Psoas muscle (tissue), 8 donors: ENCODE results near the gene MRPL43. TPM values are rescaled to one million over a fixed set of nuclear protein-coding genes. Genes with fewer than 3 reads are reported as not detected.

Experiments
- ATAC-seq, 4 donors: fragments of 200-7000 bp; cut with Tn5 transposase; one replicate each; pipeline ENCODE4 v1.9.1; 2020; ENCODE audit warnings: moderate library complexity in 3 of 4, mild to moderate bottlenecking in 2 of 4
- DNase-seq, 2 donors: peaks; one replicate each; pipeline ENCODE4 v3.0.0-alpha.2; 2020
- H3K27ac ChIP-seq: fragments of 200-600 bp; one replicate; pipeline ENCODE4 v1.8.0; 2022
- H3K27me3 ChIP-seq, 3 donors: fragments of 200-600 bp in 1 of 3; one replicate each; pipeline versions ENCODE4 v1.6.1 to v1.8.0; 2013 to 2022; ENCODE audit warnings: low read length in 2 of 3, mild to moderate bottlenecking in 2 of 3, moderate library complexity in 1 of 3; ENCODE audit not compliant: insufficient read depth in 3 of 3
- H3K36me3 ChIP-seq, 2 donors: fragments of 200-600 bp in 1 of 2; one replicate each; pipeline versions ENCODE4 v1.6.1 to v1.8.0; 2013 to 2022; ENCODE audit warnings: low read depth in 1 of 2, mild to moderate bottlenecking in 1 of 2, moderate library complexity in 1 of 2; ENCODE audit not compliant: insufficient read depth in 1 of 2
- H3K4me1 ChIP-seq: fragments of 200-600 bp; one replicate; pipeline ENCODE4 v1.8.0; 2022
- H3K4me3 ChIP-seq: fragments of 200-600 bp; one replicate; pipeline ENCODE4 v1.8.0; 2022; ENCODE audit warnings: mild to moderate bottlenecking
- H3K9me3 ChIP-seq: fragments of 200-600 bp; one replicate; pipeline ENCODE4 v1.8.0; 2022
- WGBS, 3 donors: extraction: QIAGEN DNeasy Blood & Tissue Kit; methylation state at CpG; one replicate each; pipeline versions ENCODE4 v1.1.6 to v1.1.7; 2013; 5-methylcytosine and 5-hydroxymethylcytosine counted together
- intact Hi-C, 2 donors: fragments of 100-400 bp; cut with DNase I; formaldehyde crosslinking; loops; one replicate each; pipeline versions ENCODE4 v1.11.0 to v1.14.2; 2022
- polyA plus RNA-seq, 3 donors: library from polyadenylated mRNA; stranded (reverse); fragments of 200-250 nt; gene quantifications; one replicate each; pipeline ENCODE4 v1.2.3, GENCODE V29; 2013
- total RNA-seq, 4 donors: library from RNA; stranded (reverse); fragmentation: NEBNext Ultra II Directional in 2 of 4; extraction: Animal tissue kit (Norgen Biotek cat#: 25700) in 2 of 4; gene quantifications; one replicate each; pipeline versions ENCODE4 v1.2.1 to v1.2.4, GENCODE V29; 2021 to 2023
- TF ChIP-seq, protein P1 (sequence below): fragments of 200-600 bp; IDR thresholded peaks from one replicate; pipeline ENCODE4 v1.8.0; 2022; ENCODE audit warnings: antibody characterized with exemption
- donor health status: healthy with polysubstance abuse.
- donor health status: DM: no; HTN: no; CAD: no; lungs with moderate emphysema.
- donor health status: Bipolar disorder and iron deficiency.
- donor health status: healthy.
- donor health status: DM: yes; HTN: yes; CAD: no.
- donor health status: DM: no; HTN: no; CAD: no.
- donor health status: DM: no; HTN: no; CAD: no.
- donor health status: DM: yes; HTN: yes; CAD: no.

Gene MRPL43
- total and polyA plus RNA-seq, 7 donors: 56.6 to 159 (median 90.1) TPM

DNA sequence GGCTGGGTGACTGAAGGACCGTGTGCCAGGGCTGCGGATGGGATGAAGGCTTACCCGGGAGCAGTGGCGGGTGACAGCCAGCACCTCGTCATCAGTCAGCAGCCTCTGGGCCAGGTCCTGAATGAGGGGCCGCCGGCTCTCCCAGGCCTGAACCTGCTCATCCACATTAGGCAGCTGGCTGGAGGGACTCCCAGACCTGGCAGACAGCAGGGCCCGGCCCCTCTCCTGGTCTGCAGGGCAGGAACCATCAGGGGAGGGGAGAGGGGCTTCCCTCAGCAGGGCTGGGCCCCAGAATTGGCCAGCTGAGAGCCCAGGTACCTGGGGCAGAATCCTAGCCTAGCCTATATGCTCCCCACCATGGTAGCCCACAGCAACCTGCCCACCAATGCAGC lies 28.3 kb upstream of the MRPL43 start:
- no peaks in the 10 kb centered on the region for H3K9me3 ChIP-seq
- peaks cover 0 to 13% (median 5%) of the 10 kb centered on the region in 3 donors for H3K27me3 ChIP-seq
- H3K4me1 ChIP-seq: peaks cover 6% of the 10 kb centered on the region
- TF ChIP-seq, protein P1, sequence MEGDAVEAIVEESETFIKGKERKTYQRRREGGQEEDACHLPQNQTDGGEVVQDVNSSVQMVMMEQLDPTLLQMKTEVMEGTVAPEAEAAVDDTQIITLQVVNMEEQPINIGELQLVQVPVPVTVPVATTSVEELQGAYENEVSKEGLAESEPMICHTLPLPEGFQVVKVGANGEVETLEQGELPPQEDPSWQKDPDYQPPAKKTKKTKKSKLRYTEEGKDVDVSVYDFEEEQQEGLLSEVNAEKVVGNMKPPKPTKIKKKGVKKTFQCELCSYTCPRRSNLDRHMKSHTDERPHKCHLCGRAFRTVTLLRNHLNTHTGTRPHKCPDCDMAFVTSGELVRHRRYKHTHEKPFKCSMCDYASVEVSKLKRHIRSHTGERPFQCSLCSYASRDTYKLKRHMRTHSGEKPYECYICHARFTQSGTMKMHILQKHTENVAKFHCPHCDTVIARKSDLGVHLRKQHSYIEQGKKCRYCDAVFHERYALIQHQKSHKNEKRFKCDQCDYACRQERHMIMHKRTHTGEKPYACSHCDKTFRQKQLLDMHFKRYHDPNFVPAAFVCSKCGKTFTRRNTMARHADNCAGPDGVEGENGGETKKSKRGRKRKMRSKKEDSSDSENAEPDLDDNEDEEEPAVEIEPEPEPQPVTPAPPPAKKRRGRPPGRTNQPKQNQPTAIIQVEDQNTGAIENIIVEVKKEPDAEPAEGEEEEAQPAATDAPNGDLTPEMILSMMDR: no peak
- no peaks in the 10 kb centered on the region for H3K36me3 ChIP-seq
- WGBS, 3 donors: 69 to 86% (median 82%) methylated on average over 7 to 8 of the region's 8 CpGs
- H3K27ac ChIP-seq: no peak overlapping the region
- ATAC-seq (no peak), DNase-seq (peak in 1 of 2 donors; percentile 52)
- intact Hi-C loops: loop anchor here (2.0 to 10.0 kb wide), 4 partner anchors 21 to 451 kb away; partner anchors contain the start of gene SEMA4G (in 2 of the 2)
- no peak overlapping the region for H3K4me3 ChIP-seq

DNA sequence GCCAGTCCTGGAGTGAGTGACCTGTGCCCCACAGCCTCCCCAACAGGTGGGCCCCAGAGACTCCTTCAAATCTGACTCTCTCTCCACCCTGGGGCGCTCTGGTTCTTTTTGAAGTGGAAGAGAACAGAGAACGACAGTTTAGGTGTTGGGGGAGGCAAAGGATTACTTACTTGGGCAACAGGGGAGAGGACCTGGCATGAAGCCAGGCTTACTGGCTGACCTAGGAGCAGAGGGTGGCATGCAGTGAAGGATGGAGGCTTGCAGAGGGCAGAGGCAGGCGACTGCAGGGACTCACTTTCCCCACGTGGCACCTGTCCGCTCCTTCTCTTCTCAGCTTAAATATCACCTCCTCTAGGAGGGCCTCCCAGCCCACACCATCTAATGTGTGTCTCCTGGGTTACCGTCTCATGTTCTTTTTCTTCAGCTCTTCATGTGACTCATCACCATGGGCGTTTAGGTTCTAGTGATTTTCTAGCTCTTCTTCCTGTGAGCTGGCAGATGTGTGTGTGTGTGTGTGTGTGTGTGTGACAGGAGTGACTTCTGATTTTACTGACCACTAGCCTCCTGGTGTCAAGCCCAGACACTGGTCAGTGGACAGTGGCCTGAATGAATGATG lies 27.8 kb upstream of the MRPL43 start:
- no peak overlapping the region for H3K27ac ChIP-seq
- peaks cover 6% of the 10 kb centered on the region for H3K4me1 ChIP-seq
- no peaks in the 10 kb centered on the region for H3K9me3 ChIP-seq
- 45 to 58% (median 46%) methylated on average over 6 to 7 of the region's 7 CpGs for WGBS, 3 donors
- TF ChIP-seq, protein P1: no peak
- peak in 1 of 2 donors; percentile 39 for DNase-seq
- no peak overlapping the region for H3K4me3 ChIP-seq
- intact Hi-C loops: loop anchor here (1.0 to 10.0 kb wide), 5 partner anchors 20 to 450 kb away; partner anchors contain the start of gene SEMA4G (in 2 of the 2)
- peaks cover 0 to 13% (median 5%) of the 10 kb centered on the region in 3 donors for H3K27me3 ChIP-seq
- H3K36me3 ChIP-seq: no peaks in the 10 kb centered on the region
- no peak for ATAC-seq

DNA sequence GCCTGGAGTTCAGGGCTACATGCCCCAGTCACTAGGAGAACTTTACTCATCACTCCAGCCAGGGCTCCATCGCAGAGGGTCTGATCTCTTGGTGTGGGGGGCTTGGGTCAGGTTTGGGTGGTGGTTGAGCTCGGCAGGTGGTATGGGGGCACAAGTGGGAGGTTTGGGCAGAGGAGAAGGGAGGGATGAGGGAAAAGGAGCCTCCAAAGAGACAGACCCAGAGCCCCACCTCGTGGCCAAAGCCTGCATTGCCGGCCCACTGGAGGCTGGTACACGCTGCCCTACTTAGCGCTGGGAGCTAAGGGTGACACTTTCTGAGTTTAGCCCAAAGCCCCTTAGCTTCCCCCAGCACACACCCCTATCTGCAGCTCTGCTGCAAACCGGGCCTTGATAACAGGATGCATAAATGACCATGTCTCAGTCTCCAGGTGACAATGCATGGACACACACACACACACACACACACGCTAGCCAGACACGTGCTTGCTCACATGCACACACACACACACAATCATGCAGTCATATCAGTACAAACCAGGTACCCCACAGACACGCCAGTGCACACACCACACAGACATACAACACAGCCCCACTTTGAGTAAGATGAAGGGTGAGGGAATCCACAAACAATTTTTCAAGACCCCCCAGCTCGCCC lies 27.1 kb upstream of the MRPL43 start:
- Histone ChIP-seq H3K4me3 (no peak overlapping the region), H3K27me3 (peaks cover 0 to 13% (median 5%) of the 10 kb centered on the region in 3 donors), H3K36me3 (no peaks in the 10 kb centered on the region), H3K9me3 (no peaks in the 10 kb centered on the region), H3K4me1 (peaks cover 6% of the 10 kb centered on the region), H3K27ac (no peak overlapping the region)
- TF ChIP-seq, protein P1: peak; percentile 91
- ATAC-seq (peak; percentile 74 to 91 (median 78)), DNase-seq (peak; percentile 83 to 92)
- intact Hi-C loops: loop anchor here (1.0 to 10.0 kb wide), 5 partner anchors 19 to 450 kb away; partner anchors contain the start of gene SEMA4G (in 2 of the 2)
- WGBS, 3 donors: 20 to 25% (median 20%) methylated on average over 11 of the region's 11 CpGs

DNA sequence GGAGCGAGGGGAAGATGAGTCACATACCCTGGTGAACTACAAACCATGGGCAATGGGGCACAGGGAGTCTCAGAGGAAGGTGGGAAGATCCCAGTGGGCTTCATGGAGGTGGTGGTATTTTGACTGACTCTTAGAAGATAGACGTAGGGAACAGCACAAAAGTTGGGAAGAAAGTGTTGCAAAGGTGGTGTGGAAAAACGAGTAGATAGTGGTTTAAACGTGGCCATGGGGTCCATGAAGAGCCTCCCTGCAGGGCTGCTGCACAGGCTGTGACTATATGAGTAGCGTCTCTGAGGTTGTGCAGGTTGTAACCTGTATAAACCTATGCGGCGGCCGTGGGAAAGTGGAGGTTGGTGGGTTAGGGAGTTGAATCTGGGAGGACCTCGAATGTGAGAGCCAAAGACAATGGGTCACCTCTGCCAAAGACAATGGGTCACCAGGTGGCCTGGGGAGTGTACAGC lies 26.1 kb upstream of the MRPL43 start:
- H3K4me1 ChIP-seq: peaks cover 6% of the 10 kb centered on the region
- no peaks in the 10 kb centered on the region for H3K9me3 ChIP-seq
- ATAC-seq: no peak
- DNase-seq: peak in 1 of 2 donors; percentile 38
- TF ChIP-seq, protein P1: no peak
- intact Hi-C loops: loop anchor here (10.0 kb wide), 2 partner anchors 49 to 449 kb away; partner anchors contain the start of gene SEMA4G (in 1 of the 2)
- no peak overlapping the region for H3K4me3 ChIP-seq
- peaks cover 0 to 4% (median 2%) of the 10 kb centered on the region in 3 donors for H3K27me3 ChIP-seq
- H3K36me3 ChIP-seq: no peaks in the 10 kb centered on the region
- H3K27ac ChIP-seq: peak overlapping the region; percentile 66
- WGBS, 3 donors: 56 to 63% (median 60%) methylated on average over 9 of the region's 9 CpGs
